GM12891 (cell line): ENCODE data around the gene TRIM39.

Experiments
- PAX5 ChIP-seq: IDR thresholded peaks from 2 replicates; pipeline ENCODE4 v1.6.1; 2011; ENCODE audit warnings: low read length, moderate library complexity, mild to moderate bottlenecking; ENCODE audit not compliant: insufficient read depth, severe bottlenecking
- POLR2A ChIP-seq: IDR thresholded peaks from 2 replicates; pipeline ENCODE4 v1.6.1; 2011; ENCODE audit warnings: low read depth, low read length, control low read depth
- POLR2AphosphoS5 ChIP-seq: IDR thresholded peaks from 2 replicates; pipeline ENCODE4 v1.6.1; 2011; ENCODE audit warnings: low read depth, low read length, control low read depth
- POU2F2 ChIP-seq: IDR thresholded peaks from 2 replicates; pipeline ENCODE4 v1.6.1; 2011; ENCODE audit warnings: low read depth, mild to moderate bottlenecking, control low read depth, low read length, moderate library complexity
- SPI1 ChIP-seq: IDR thresholded peaks from 2 replicates; pipeline ENCODE4 v1.6.1; 2011; ENCODE audit warnings: low read depth, low read length, control low read depth
- TAF1 ChIP-seq: IDR thresholded peaks from 2 replicates; pipeline ENCODE4 v1.6.1; 2011; ENCODE audit warnings: low read depth, low read length, control low read depth

DNA sequence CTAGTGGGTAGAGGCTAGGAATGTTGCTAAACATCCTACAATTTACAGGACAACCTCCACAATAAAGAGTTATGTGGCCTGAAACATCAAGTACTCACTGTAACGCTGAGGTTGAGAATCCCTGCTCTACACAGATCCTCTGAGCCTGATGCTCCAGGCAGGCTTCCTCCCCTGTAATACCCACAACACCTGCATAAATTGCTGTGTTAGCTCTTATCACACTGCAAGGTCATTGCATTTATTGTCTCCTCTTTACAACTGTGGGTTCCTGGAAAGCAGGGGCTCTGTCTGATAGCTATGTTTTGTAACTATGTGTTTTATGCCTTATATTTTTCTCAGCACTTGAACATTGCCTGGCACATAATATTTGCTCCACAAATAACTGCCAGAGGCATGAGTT is 29.8 kb downstream of the TRIM39 start:
- TF ChIP-seq TAF1 (no peak), POLR2AphosphoS5 (no peak), POLR2A (no peak), SPI1 (no peak), POU2F2 (no peak), PAX5 (no peak)
